Measurements from ENCODE around the gene PIEZO2. TPM values are rescaled to one million over a fixed set of nuclear protein-coding genes. Genes with fewer than 3 reads are reported as not detected.

The PIEZO2 gene
- total RNA-seq, 2 donors from 2014 or later: 0.63 to 3.0 TPM

GRCh38 chr18:11070593-11070992 lies 78.8 kb downstream of the PIEZO2 start:
- no peak for DNase-seq (ENCODE audit: low spot score)
- H3K9me3 ChIP-seq: peaks cover 0 to 10% of the 10 kb centered on the region in 2 donors
- no peak for TF ChIP-seq CTCF (IDR thresholded peaks at IDR 0.05)
- H3K4me3 ChIP-seq: no peak overlapping the region
- H3K36me3 ChIP-seq: no peaks in the 10 kb centered on the region
- no peaks in the 10 kb centered on the region for H3K27me3 ChIP-seq
- no peak overlapping the region for H3K27ac ChIP-seq
- no peaks in the 10 kb centered on the region for H3K4me1 ChIP-seq

GRCh38 chr18:11066038-11066437 lies 83.3 kb downstream of the PIEZO2 start:
- no peak for TF ChIP-seq CTCF (IDR thresholded peaks at IDR 0.05)
- Histone ChIP-seq H3K4me3 (no peak overlapping the region), H3K27me3 (no peaks in the 10 kb centered on the region), H3K9me3 (peaks cover 0 to 10% of the 10 kb centered on the region in 2 donors), H3K4me1 (no peaks in the 10 kb centered on the region), H3K27ac (no peak overlapping the region), H3K36me3 (no peaks in the 10 kb centered on the region)
- DNase-seq (ENCODE audit: low spot score): no peak

GRCh38 chr18:11064727-11065460 lies 84.5 kb downstream of the PIEZO2 start:
- peaks cover 0 to 10% of the 10 kb centered on the region in 2 donors for H3K9me3 ChIP-seq
- no peaks in the 10 kb centered on the region for H3K27me3 ChIP-seq
- TF ChIP-seq CTCF (IDR thresholded peaks at IDR 0.05): no peak
- H3K4me1 ChIP-seq: no peaks in the 10 kb centered on the region
- H3K36me3 ChIP-seq: no peaks in the 10 kb centered on the region
- H3K4me3 ChIP-seq: no peak overlapping the region
- DNase-seq (ENCODE audit: low spot score): no peak
- no peak overlapping the region for H3K27ac ChIP-seq

GRCh38 chr18:11064106-11064505 lies 85.3 kb downstream of the PIEZO2 start:
- TF ChIP-seq CTCF (IDR thresholded peaks at IDR 0.05): no peak
- Histone ChIP-seq H3K9me3 (peaks cover 0 to 10% of the 10 kb centered on the region in 2 donors), H3K27me3 (no peaks in the 10 kb centered on the region), H3K4me3 (no peak overlapping the region), H3K27ac (no peak overlapping the region), H3K4me1 (no peaks in the 10 kb centered on the region), H3K36me3 (no peaks in the 10 kb centered on the region)
- DNase-seq (ENCODE audit: low spot score): no peak

- no peak for TF ChIP-seq CTCF (IDR thresholded peaks at IDR 0.05)
- DNase-seq (ENCODE audit: low spot score): no peak
- H3K27me3 ChIP-seq: no peaks in the 10 kb centered on the region
- H3K27ac ChIP-seq: no peak overlapping the region
- H3K4me1 ChIP-seq: no peaks in the 10 kb centered on the region
- no peaks in the 10 kb centered on the region for H3K36me3 ChIP-seq
- H3K9me3 ChIP-seq: no peaks in the 10 kb centered on the region
- no peak overlapping the region for H3K4me3 ChIP-seq
Observed at GRCh38 chr18:11055721-11056120, 93.6 kb downstream of the PIEZO2 start.

- Histone ChIP-seq H3K4me3 (no peak overlapping the region), H3K9me3 (no peaks in the 10 kb centered on the region), H3K27ac (no peak overlapping the region), H3K36me3 (no peaks in the 10 kb centered on the region), H3K4me1 (no peaks in the 10 kb centered on the region), H3K27me3 (no peaks in the 10 kb centered on the region)
- no peak for DNase-seq (ENCODE audit: low spot score)
- no peak for TF ChIP-seq CTCF (IDR thresholded peaks at IDR 0.05)
Observed at GRCh38 chr18:11054497-11054896, 94.9 kb downstream of the PIEZO2 start.

All from right atrium auricular region (tissue), 2 donors.